Hippocampal formation (tissue), 2 donors: ENCODE data around the gene NTM.

Experiments used
- DNase-seq, 2 donors: peaks; one replicate each; lab custom pipeline; 2025; lab: John Stamatoyannopoulos, UW

The NTM gene

DNA sequence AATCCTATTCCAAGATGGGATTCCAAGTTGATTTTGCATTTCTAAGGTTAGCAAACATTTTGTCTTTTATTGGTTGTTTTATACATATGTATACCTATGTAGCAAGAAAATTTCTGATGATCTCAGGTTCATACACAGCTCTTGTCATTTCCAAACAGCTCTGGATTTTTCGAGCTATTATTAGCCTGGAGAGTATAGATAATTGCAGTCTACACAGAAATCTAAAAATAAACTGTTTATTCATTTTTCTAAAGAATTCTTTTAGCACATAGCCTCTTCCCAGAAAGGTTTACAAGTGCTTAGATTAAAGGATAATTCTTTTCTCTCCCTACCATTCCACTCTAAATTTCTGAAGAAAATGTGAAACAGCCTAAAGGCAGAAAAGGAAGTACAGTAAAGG is 705.0 kb downstream of the NTM start:
- DNase-seq, result no peak

DNA sequence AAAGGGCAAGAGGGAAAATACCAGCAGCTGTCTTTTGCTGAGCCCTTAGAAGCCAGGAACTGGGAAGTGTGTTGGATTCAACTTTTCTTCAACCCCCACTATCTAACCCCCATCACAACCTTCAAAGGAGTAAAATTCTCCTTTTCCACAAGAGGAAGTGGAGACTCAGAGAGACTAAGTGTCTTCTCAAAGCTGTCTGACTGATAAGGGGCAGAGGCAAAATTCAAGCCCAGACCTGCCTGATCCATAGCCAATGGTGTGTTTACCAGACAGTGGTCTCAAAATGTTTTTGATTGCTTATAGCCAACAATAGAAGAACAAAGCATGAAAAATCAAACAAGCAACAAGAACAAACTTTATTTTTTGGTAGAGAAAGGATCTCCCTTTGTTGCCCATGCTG is 707.0 kb downstream of the NTM start:
- no peak for DNase-seq

DNA sequence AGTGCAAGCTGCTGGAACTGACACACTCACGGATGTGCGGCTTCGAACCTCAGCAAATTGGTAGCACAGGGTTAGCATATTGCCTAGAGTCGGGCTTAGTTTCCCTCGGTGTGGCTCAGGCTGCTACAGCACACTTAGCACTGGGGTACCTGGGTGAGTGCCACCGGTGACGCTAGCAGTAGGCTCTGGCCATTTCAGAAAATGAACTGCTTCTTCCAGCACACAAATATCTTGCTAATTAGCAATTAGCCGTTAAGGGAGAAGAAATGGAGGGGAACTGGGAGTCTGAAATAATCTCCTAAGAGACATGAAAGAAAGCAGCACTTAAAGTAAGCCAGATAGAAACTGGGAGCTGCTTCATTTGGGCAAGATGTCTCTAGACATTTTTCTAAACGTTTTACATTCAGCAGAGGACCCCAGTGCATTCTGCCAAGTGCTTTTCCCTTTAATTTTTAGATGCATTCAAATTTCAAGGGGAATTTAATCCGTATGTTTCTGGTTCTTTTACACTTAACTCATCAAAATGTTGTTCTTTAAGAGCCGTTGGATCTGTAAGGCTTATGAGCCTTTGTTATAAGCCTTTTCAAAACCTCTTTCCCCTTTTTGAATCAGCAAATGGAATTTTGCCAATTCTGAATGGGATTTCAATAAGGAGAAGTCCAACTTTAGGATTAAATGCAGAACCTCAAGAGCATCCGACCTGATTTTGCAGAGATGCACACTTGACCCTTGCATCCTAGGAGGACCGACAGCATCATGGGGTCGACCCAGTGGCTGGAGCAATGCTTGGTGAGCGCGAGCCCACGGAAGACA is 708.1 kb downstream of the NTM start:
- DNase-seq, result peak; percentile 23 to 66

DNA sequence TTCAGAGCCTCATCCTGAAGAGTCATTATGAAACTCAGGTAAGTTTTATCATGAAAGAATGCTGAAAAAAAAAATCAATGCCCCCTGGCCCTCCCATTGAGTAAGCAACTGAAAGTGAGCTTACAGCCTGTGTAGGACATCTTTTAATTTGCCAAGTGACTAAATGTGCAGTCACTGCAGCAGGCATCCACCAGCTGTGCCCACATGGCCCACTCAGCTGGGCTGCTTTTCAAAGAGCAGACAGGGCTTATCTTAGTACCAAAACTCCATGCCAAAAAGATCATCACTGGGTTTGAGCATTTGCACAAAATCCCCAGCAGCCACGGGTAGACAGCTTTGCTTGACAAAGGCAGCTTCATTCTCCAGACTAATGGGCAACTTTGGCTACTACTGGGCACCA is 709.7 kb downstream of the NTM start:
- no peak for DNase-seq

DNA sequence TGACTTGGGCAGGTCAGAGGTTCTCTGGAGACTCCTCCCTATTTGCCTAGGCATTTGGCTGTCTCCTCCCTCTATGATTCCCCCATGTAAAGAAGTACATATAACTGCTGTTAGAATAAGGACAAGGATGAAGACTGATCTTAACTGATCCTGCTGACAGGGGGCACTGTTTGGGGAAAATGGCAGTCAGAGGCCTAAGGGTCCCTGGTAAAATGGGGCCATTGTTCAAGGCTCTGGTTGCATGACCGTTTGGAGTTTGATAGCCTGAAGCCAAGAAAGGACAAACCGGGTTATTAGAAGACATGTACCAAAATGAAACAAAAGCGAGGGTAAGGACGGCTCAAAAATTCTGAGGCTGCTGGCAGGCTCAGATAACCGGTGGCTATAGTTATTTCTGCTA is 712.2 kb downstream of the NTM start:
- no peak for DNase-seq

DNA sequence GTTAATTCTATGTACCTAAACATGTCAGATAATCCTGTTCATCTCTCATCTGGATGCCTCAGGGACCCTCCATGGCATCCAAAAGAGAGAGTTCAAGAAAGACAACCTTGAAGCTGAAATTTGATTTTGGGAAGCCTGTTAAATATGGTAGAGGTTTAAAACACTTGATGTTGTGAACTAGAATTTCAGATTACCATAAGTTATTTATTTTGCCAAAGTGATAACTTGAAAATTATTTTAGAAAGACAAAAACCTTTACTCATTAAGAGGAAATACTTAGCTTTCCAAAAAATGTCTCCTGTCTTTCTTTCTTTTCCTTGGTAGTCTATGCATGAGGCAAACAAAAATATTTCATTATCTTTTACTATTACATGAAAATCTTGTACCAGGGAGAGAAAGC is 714.0 kb downstream of the NTM start:
- no peak for DNase-seq

DNA sequence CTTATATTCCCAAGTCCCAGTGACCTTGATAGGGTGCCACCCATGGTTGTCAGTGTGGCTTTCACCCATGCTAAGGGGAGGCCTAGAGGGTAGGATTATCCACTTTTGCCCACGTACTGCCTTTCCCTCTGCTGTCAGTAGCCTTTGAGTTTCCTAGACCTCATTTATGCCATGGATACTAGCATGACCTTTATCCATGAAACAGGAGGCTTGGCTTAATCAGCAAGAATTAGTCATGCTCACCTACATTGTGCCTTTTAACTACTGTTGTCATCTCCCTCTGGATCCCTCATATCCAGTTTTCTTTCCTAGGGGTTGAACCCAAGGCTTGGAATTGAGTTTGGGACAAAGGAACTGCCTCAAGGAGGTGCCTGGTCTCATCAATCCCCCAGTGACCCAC is 716.7 kb downstream of the NTM start:
- DNase-seq, result no peak

DNA sequence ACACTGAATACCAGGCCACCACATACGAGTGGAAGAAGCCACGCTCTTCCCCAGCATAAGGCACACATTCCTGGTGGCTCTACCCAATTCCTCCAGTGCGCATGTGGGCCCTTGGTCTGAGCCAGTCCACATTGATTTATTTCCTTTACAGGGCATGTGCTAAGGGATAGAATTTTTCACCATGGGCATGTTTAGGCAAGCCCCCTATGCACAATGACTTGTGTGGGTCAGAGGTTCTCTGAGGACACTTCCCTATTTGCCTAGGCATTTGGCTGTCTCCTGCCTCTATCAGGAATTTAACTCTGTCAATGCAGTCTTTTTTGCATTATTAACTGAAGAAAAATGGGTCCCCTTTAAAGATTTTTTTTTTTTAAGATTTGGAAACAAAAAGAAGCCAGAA is 718.1 kb downstream of the NTM start:
- DNase-seq, result no peak

DNA sequence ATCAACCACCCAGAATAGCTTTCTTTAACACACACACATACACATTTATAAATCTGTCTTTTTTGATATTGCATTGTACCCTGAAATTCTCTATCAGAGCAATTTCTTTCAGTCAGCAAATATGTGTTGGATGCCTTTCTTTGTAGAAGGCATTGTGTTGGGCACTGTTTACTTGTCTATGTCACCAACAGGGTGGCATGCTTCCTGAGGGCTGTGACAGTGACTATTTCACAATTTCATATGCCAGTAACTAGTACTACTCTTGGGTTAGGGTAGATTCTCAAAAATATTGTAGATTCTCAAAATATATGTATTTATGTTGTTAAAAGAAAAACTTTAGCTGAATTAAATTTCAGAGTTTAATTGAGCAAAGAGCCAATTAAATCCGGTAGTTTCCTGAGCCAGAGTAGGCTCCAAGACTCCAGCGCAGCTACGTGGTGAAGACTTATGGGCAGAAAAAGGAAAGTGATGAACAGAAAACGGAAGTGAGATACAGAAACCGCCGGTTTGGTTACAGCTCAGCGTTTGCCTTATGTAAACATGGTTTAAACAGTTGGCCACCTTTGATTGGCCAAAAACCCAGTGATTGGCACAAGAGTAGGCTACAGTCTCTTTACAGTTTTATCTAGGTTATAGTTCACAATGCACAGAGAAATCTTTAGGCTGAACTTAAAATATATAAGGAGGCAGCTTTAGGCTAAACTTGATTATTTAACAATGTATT is 723.3 kb downstream of the NTM start:
- DNase-seq, result no peak

DNA sequence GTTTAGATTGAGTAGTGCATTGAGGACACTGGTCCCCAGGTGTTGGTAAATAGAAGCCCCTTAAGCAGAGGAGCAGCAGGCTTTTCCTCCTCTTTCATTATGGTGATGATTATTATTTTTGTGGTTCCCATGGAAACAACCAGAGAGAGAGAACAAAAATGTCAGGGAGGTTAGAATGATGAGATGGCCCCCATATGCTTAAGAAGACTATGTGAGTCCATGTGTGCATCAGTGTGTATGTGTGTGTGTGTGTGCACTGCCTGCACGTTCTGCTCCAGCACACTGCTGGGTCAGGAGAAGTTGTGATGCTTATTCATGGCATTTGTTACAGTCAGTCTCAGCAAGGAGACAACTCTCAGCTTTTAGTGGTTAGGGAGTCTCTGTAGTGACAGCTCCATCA is 724.2 kb downstream of the NTM start:
- no peak for DNase-seq

DNA sequence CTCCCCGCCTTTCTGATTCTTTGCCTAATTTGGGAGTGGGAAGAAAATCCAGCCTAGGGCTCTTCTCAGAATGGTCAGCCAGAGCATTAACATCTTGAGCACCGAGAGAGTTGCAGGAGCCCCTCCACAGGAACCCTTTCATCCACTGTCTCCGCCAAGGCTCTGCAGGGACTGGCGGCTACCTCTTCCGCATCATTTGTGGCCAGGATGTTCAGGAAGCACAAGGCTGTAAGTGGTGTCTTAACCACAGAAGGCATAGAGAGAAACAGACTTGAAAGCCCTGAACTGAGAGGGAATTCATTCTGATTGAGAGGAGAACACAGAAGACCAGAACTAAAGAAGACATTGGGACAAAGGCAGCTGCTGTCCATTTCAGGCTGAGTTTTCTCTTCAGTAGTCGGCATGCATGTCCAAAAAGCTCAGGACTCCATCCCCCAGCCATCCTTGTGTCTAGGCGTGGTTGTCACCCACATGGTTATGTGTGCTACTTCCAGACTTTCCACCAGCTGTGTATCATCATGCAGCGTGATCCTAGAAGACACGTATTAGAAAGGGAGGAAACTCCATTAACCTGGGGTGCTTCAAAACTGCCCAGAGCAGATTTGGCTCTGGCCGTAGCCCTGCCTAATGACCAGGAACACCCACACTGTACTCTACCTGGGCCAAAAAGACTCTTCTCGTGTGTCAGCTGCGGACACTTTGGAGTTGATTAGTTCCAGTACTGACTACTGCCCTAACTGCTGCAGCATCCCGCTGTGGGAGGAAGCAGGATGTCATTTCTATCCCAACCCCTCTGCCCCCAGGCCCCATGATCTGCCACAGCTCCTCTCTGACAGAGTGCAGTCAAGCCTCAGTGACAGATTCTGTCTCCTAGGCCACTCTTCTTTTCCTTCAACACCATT is 725.1 kb downstream of the NTM start:
- DNase-seq, result no peak

DNA sequence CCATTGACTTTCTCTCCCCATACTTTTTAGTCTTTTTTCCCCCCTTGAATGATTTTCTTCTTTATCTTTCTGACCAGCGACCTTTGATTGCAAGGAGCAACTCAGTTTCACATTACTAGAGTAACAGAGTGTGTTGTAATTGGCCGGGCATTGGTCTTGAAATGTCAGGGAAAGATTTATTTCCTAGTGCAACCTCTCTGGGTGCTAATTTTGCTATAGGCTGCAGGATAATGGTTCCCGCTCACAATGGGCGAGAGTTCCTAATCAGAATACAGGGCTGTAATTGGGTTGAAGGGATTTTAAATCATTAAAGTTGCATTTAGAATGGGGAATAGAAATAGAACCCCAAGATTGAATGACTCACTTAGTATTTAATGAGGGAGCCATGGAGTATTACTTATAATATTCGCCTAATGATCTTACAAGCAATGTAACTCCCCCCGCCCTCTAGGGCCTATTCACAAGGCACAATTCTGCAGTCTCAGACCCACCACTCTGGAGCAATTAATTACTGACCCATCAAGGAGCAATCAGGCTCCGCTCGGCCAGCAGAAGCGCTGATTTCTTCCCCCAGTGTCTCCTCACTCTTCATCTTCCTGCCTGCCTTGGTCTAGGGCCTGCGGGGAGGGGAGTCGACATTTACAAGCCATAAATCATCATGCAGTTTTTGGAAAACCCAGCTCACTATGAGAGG is 725.9 kb downstream of the NTM start:
- DNase-seq, result no peak

DNA sequence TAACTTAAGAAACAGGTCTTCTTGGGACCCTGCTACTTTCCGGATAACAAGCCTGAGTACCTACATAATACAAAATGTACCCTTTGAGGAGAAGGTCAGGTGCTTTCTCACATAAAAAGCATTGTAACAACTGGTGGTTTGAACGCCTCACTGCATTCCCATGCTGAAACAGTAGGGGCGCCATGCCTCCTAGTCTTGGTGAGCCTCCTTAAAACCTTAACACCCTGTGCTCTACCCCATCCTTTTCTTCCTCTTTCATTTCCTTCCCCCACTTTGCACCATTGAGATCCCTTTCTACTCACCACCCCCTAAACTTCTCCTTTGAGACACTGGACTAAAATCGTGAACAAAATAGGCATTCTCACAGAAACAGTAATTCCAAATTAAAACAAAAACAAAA is 729.3 kb downstream of the NTM start:
- DNase-seq, result no peak

DNA sequence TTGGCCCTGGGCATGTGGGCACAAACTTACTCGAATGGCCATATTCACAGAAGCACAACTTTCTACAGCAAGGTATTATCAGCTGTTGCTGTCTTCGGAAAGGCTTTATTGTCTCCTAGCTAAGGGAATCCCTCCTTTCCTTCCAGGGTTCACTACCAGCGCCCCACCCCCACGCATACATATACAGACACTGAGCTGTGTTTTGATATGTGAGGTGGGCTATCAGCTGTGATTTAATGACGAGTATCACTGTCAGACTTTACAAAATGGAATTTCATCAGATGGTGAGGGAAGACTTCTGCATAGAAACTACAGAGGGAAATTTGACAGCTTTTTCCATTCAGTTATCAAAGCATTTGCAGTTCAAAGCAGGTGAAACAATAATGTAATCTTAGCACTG is 730.2 kb downstream of the NTM start:
- DNase-seq, result no peak

DNA sequence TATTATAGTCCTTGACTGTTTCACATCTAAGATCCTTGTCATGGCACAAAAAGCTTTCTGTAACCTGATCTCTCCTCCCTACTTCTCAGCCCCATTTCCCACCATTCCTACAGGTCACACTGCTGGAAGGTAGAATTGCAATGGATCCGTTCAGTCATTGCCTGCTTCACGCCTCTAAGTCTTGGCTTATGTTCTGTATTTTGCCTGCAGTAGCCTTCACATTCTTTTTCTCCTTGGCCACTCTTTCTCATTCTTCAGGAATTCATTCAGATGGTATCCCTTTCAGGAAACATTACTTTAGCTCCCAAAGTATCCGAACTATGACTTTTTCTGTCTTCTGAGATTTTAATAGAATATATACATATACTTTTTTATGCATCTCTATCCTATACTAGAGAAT is 731.5 kb downstream of the NTM start:
- DNase-seq, result no peak

DNA sequence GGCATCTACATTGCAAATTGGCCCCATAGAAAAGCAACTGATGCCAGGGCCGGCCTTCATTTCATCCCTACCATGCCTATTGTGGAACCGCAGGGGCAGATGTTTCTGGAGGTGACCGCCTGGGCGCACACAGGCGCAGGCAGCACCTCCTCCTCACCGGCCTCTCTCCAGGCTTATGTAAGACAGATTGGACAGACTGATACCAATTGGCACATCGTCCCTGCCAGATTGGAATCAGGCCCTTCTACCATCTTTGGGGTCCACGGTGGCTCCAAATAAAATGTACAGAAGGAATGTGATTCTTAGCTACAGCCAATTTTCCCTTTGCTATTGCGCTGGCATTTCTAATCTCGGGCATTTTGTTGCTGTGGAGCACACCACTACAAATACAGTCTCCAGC is 732.6 kb downstream of the NTM start:
- no peak for DNase-seq

DNA sequence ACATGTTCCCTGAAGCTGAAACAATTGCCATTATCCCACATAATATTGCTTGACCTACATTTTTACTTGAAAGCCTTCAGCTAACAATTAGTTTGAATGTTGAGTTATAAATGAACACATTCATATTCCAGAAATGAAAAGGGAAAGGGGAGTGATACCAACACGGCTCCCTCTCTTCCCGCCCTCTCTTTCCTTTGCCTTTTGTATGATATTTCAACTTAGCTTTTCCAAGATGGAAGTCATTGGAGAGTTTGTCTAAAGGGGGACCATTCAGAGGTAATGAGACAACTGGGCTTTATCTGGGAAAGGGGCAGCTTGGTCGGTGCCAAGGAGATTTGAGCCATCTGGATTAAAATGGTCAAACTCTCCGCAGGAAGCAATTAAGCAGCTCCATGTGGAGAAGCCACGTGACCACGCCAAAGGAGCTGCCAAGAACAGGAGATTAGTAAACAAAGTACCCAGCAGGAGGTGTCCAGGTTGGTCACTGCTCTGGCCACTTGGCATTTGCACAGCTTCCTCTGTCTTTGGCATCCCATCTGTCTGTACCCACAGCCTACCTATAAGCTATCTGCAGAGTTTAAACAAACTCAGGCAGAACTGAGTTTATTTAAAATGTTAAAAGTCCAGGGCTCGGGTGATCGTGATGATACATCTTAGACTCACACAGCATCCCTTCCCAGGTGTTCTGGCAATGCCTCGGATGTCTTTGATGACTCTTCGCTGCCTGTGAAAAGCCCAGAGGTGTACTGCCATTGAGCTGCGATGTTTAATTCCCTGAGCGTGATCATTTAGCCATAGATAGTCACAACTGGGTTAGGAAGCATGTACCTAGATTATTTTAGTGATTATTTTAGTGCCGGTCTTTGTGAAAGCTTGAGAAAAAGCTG is 735.9 kb downstream of the NTM start:
- no peak for DNase-seq

DNA sequence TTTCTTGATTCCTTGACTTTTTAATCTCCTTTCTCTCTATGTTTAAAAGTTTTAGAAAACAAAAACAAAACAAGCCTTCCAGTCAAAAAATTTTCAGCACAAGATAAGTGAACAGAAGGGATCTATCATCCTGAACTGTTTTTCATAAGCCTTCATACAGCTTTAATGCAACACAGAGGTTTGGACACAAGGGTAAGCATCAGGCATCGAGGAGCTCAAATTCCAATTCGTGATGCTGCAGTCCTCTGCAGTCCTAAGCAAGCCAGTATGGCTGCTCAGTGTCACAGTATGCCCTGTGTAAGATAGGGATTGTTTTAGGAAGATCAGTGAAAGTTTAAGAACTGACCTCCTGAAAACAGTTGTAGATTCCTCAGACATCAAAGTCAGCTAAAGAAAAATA is 740.9 kb downstream of the NTM start:
- no peak for DNase-seq

DNA sequence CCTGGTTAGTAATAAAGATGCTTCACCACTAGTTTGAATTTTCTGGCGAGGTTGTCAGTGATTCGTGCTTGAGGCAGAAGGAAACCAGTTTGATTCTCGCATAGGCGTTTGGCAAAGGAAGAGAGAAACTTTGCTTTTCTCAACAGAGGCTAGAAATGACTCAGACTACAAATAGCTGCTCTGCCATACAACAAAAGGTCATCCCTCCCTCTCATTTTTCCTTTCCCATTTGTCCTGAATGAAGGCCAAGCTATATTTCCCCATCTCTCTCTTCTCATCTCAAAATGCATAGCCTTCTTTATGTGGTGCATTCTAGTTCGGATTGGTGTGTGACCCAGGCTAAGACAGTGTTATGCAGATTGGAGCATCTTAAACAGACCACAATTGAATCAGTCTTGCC is 741.4 kb downstream of the NTM start:
- no peak for DNase-seq

DNA sequence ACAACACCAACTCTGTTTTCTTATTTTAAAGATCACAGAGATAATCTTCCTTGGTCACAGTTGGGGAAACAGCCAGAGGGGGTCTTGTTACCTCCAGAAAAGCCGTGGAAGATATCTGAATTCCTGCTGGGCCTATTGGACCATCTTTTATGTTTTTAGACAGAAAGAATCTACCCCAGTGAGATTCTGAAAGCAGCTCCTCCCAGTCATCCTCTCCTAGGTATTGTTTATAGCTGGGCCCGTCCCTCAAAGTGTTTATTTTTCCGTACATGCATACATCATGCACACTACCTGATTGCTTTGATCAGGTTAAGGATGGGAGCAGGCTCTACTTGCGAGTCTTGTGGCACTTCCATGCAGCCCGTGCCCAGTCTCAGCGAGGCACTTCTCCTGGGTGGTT is 742.4 kb downstream of the NTM start:
- no peak for DNase-seq

DNA sequence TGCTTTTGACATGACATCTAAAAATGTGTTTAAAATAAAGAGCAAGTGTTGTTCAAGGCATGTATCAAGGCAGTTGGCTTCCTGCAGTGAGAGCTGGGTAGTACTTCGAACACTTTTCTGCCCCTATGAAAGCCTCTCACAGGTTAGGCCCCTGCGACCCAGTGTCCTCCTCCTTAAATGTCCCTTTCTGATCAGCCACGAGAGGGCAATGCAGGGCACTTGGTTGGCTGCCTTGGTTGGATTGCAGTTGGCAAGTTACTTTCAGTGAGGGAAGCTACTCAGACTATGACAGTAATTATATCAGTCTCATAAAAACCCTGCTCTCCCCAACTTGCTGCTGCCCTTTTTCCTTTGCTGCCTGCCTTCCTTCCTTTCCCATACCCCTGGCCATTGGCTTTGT is 743.8 kb downstream of the NTM start:
- DNase-seq, result peak; percentile 23 to 56
